Endodermal cell (in vitro differentiated cells): ENCODE data around the gene SUGCT. TPM values are rescaled to one million over a fixed set of nuclear protein-coding genes. Genes with fewer than 3 reads are reported as not detected.

Experiments used
- DNase-seq: peaks from one replicate; pipeline ENCODE4 v3.0.0-alpha.2; 2017
- H3K27ac ChIP-seq: 2 replicates; pipeline ENCODE4 v1.5.1; 2013; ENCODE audit warnings: mild to moderate bottlenecking, low read depth, low read length, moderate library complexity
- H3K27me3 ChIP-seq: 2 replicates; pipeline ENCODE4 v1.6.1; 2013; ENCODE audit warnings: mild to moderate bottlenecking, low read length, moderate library complexity; ENCODE audit not compliant: insufficient read depth, control insufficient read depth, poor library complexity, severe bottlenecking
- H3K36me3 ChIP-seq: 2 replicates; pipeline ENCODE4 v1.7.0; 2013; ENCODE audit warnings: mild to moderate bottlenecking, low read length, moderate library complexity; ENCODE audit not compliant: control insufficient read depth, insufficient read depth
- H3K4me1 ChIP-seq: one replicate; pipeline ENCODE4 v1.7.0; 2013; ENCODE audit warnings: low read length; ENCODE audit not compliant: control insufficient read depth, insufficient read depth
- H3K4me3 ChIP-seq: 2 replicates; pipeline ENCODE4 v1.5.1; 2013; ENCODE audit warnings: mild to moderate bottlenecking, low read length, moderate library complexity
- H3K9ac ChIP-seq: 2 replicates; pipeline ENCODE4 v1.6.1; 2013; ENCODE audit warnings: mild to moderate bottlenecking, low read length, moderate library complexity; ENCODE audit not compliant: poor library complexity, severe bottlenecking; ENCODE audit errors: extremely low read depth
- H3K9me3 ChIP-seq: 2 replicates; pipeline ENCODE4 v1.6.1; 2013; ENCODE audit warnings: mild to moderate bottlenecking, low read length, moderate library complexity; ENCODE audit not compliant: control insufficient read depth
- H3K27ac Mint-ChIP-seq: 2 replicates; pipeline ENCODE4 v1.8.0; 2020; ENCODE audit warnings: mixed read lengths
- H3K27me3 Mint-ChIP-seq: 2 replicates; pipeline ENCODE4 v1.8.0; 2021; ENCODE audit warnings: mild to moderate bottlenecking, mixed read lengths; ENCODE audit not compliant: insufficient read depth
- H3K36me3 Mint-ChIP-seq: 2 replicates; pipeline ENCODE4 v1.8.0; 2020; ENCODE audit warnings: low read depth, mixed read lengths
- H3K4me1 Mint-ChIP-seq: 2 replicates; pipeline ENCODE4 v1.8.0; 2020; ENCODE audit warnings: mixed read lengths
- H3K4me3 Mint-ChIP-seq: 2 replicates; pipeline ENCODE4 v1.8.0; 2020; ENCODE audit warnings: mild to moderate bottlenecking, moderate library complexity, mixed read lengths
- H3K9me3 Mint-ChIP-seq: 2 replicates; pipeline ENCODE4 v1.8.0; 2020; ENCODE audit warnings: mild to moderate bottlenecking, mixed read lengths
- CTCF ChIP-seq: fragments of 200-600 bp; sonication (generic); conservative IDR thresholded peaks from 2 replicates; pipeline ENCODE4 v1.5.0; 2021; ENCODE audit warnings: antibody characterized with exemption, mild to moderate bottlenecking
- WGBS, 2 experiments: methylation state at CpG; one replicate each; pipeline versions ENCODE4 v1.1.5 to v1.1.7; 2013; ENCODE audit warnings: missing lambda C conversion rate in 2 of 2, mixed read lengths in 1 of 2; ENCODE audit not compliant: insufficient coverage in 1 of 2, insufficient read length in 1 of 2; 5-methylcytosine and 5-hydroxymethylcytosine counted together
- total RNA-seq, 2 donors: library from RNA; stranded (reverse); fragmentation: NEBNext Ultra II Directional in 1 of 2; extraction: Animal tissue kit (Norgen Biotek cat#: 25700) in 1 of 2; gene quantifications; 2 replicates in 1 of 2; 3 replicates in 1 of 2; pipeline ENCODE4 v1.2.1, GENCODE V29; 2021

The SUGCT gene
- total RNA-seq, 2 donors from 2014 or later: 3.6 to 3.9 TPM

DNA sequence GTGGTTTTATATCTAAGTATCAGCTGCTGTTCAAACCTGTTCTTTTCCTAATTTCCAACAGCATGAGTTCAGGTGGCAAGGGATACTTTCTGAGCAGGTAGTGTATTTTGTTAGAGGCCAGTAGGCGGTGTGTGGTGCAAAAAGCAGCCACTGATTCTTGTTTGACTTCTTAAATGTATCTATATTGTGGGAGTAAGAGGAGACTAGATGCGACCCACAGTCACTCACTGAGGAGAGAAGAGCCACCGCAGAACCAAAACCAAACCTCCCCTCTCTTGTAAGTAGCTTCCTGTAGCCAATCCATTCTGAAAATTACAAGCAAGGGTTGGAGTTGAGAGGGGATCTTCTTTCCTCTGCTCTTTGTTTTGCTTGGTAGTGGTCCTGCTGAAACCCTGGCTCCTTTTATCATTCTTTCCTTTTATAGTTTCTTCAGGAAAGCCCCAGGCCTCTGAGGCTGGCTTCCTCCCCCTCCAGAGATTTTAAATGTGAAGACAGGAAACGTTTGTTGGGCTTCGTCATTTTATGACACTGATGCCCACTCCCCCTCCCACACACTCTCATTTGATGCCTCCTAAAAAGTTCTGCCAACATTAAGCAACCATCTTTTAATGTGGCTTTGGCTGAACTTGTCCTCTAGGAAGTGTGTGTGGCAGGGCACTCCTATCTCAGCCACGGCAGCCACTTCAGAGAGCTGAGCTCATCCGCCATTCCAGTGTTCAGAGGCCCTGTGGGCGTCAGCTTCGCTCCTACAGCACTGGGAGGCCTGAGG, 566.0 kb downstream of the SUGCT start:
- Histone ChIP-seq H3K27ac (no peak overlapping the region), H3K9ac (no peak overlapping the region), H3K4me1 (no peaks in the 10 kb centered on the region), H3K27me3 (no peaks in the 10 kb centered on the region), H3K36me3 (no peaks in the 10 kb centered on the region), H3K4me3 (no peak overlapping the region), H3K9me3 (no peaks in the 10 kb centered on the region)
- Mint-ChIP-seq H3K9me3 (no peaks in the 10 kb centered on the region), H3K27ac (no peak overlapping the region), H3K4me3 (no peak overlapping the region), H3K4me1 (peaks cover 3% of the 10 kb centered on the region), H3K27me3 (no peaks in the 10 kb centered on the region), H3K36me3 (no peaks in the 10 kb centered on the region)
- DNase-seq: peak; percentile 57
- TF ChIP-seq CTCF: peak; percentile 64
- WGBS, 2 experiments: 82 to 96% methylated on average over 5 to 9 of the region's 9 CpGs

- Mint-ChIP-seq H3K4me3 (no peak overlapping the region), H3K27ac (no peak overlapping the region), H3K9me3 (no peaks in the 10 kb centered on the region), H3K27me3 (no peaks in the 10 kb centered on the region), H3K4me1 (peaks cover 3% of the 10 kb centered on the region), H3K36me3 (no peaks in the 10 kb centered on the region)
- no peak overlapping the region for H3K9ac ChIP-seq
- no peaks in the 10 kb centered on the region for H3K4me1 ChIP-seq
- H3K9me3 ChIP-seq: no peaks in the 10 kb centered on the region
- H3K36me3 ChIP-seq: no peaks in the 10 kb centered on the region
- no peak for TF ChIP-seq CTCF
- no peak overlapping the region for H3K27ac ChIP-seq
- H3K27me3 ChIP-seq: no peaks in the 10 kb centered on the region
- 85 to 100% methylated on average over 2 to 3 of the region's 3 CpGs for WGBS, 2 experiments
- H3K4me3 ChIP-seq: no peak overlapping the region
- DNase-seq: no peak
These were observed 567.2 kb downstream of the SUGCT start for GRCh38 chr7:40701836-40702551.

DNA sequence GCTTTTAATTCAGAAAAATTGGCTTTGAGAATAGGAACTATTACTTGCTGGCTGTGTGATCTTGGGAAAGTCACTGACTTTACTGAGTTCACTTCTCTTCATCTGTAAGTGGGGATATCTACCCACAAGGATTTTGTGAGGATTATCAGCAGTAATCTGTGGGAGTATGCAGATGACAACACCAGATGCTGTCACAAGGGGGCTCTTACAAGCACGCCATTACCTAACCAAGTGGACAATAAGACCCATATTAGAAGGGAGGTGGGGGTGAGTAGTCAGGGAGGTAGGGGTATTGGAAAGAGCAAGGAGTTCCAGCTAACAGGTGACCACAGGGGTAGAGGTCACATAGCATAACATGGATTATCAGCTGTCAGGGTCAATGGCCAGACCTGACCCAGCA, 569.4 kb downstream of the SUGCT start:
- Histone ChIP-seq H3K27me3 (no peaks in the 10 kb centered on the region), H3K9ac (no peak overlapping the region), H3K4me3 (no peak overlapping the region), H3K4me1 (no peaks in the 10 kb centered on the region), H3K36me3 (no peaks in the 10 kb centered on the region), H3K9me3 (no peaks in the 10 kb centered on the region), H3K27ac (no peak overlapping the region)
- Mint-ChIP-seq H3K27ac (no peak overlapping the region), H3K36me3 (no peaks in the 10 kb centered on the region), H3K27me3 (no peaks in the 10 kb centered on the region), H3K4me1 (peaks cover 7% of the 10 kb centered on the region), H3K9me3 (no peaks in the 10 kb centered on the region), H3K4me3 (no peak overlapping the region)
- WGBS, 2 experiments: 96 to 100% methylated on average over 1 of the region's 1 CpG
- TF ChIP-seq CTCF: peak; percentile 58
- no peak for DNase-seq
